HG02642 (cell line): ENCODE results near the gene MAVS.
"Not testable (repeated sequence)": the region's sequence is repeated elsewhere in the genome, so short reads cannot be mapped to it uniquely, and the experiment has no call there.

Source experiments
- ATAC-seq: cut with Tn5 transposase; IDR thresholded peaks from one replicate; pipeline ENCODE4 v1.9.1; 2021; ENCODE audit warnings: mild to moderate bottlenecking; ENCODE audit not compliant: unreplicated experiment, poor library complexity

MAVS gene

GRCh38 chr20:3843990-3844619 is 2.5 kb upstream of the MAVS start:
- ATAC-seq: not testable (repeated sequence)

- no peak for ATAC-seq
These were observed 275 bp upstream of the MAVS start for GRCh38 chr20:3846378-3846739.

- ATAC-seq: no peak
These were observed 851 bp downstream of the MAVS start for GRCh38 chr20:3847429-3847940.

- ATAC-seq: no peak
These were observed 1.9 kb downstream of the MAVS start for GRCh38 chr20:3848565-3848964.

- no peak for ATAC-seq
These were observed 7.8 kb downstream of the MAVS start for GRCh38 chr20:3854462-3854871.

- ATAC-seq: no peak
These were observed 10.8 kb downstream of the MAVS start for GRCh38 chr20:3857405-3857804.

GRCh38 chr20:3858689-3859088 is 12.1 kb downstream of the MAVS start:
- no peak for ATAC-seq

GRCh38 chr20:3861191-3861590 is 14.6 kb downstream of the MAVS start:
- ATAC-seq: no peak

GRCh38 chr20:3862333-3862732 is 15.7 kb downstream of the MAVS start:
- no peak for ATAC-seq

GRCh38 chr20:3863317-3863716 is 16.7 kb downstream of the MAVS start:
- ATAC-seq: no peak

- ATAC-seq: no peak
These were observed 17.9 kb downstream of the MAVS start for GRCh38 chr20:3864518-3864917.

GRCh38 chr20:3865152-3865886 is 18.7 kb downstream of the MAVS start:
- no peak for ATAC-seq

GRCh38 chr20:3865887-3866407 is 19.3 kb downstream of the MAVS start:
- ATAC-seq: no peak

- no peak for ATAC-seq
These were observed 19.8 kb downstream of the MAVS start for GRCh38 chr20:3866464-3866863.

- no peak for ATAC-seq
These were observed 21.2 kb downstream of the MAVS start for GRCh38 chr20:3867802-3868201.

GRCh38 chr20:3869839-3870634 is 23.4 kb downstream of the MAVS start:
- ATAC-seq: no peak

GRCh38 chr20:3871550-3872265 is 25.1 kb downstream of the MAVS start:
- ATAC-seq: no peak

- no peak for ATAC-seq
These were observed 26.9 kb downstream of the MAVS start for GRCh38 chr20:3873507-3873906.

- ATAC-seq: no peak
These were observed 27.7 kb downstream of the MAVS start for GRCh38 chr20:3874194-3874844.
